Dedifferentiated amniotic fluid mesenchymal stem cell (primary cell): ENCODE measurements around the gene LRRC23.
A peak's percentile ranks its signal among the peaks of the same experiment; 100 is the strongest.

Source experiments
- DNase-seq: peaks from one replicate; pipeline ENCODE4 v3.0.0-alpha.2; 2016; ENCODE audit errors: extremely low spot score

Gene LRRC23

GRCh38 chr12:6925540-6926279, 21.1 kb downstream of the LRRC23 start:
- peak; percentile 81 for DNase-seq

- DNase-seq: peak; percentile 61
Observed at GRCh38 chr12:6927379-6928021, 22.9 kb downstream of the LRRC23 start, which contains the start of gene ATN1. Gene ATN1 (plus strand): TSS chr12:6927959. CDS start chr12:6934002, 6,043 bp downstream.

GRCh38 chr12:6928022-6928702, 23.5 kb downstream of the LRRC23 start:
- DNase-seq: no peak

GRCh38 chr12:6928703-6929407, 24.2 kb downstream of the LRRC23 start:
- no peak for DNase-seq

GRCh38 chr12:6929466-6930452, 25.1 kb downstream of the LRRC23 start:
- DNase-seq: no peak

- DNase-seq: no peak
Observed at GRCh38 chr12:6932766-6933165, 28.1 kb downstream of the LRRC23 start.

- no peak for DNase-seq
Observed at GRCh38 chr12:6934110-6934509, 29.5 kb downstream of the LRRC23 start.

GRCh38 chr12:6935371-6936193, 31.0 kb downstream of the LRRC23 start:
- DNase-seq: no peak

GRCh38 chr12:6936194-6936635, 31.6 kb downstream of the LRRC23 start:
- no peak for DNase-seq

GRCh38 chr12:6936636-6937480, 32.2 kb downstream of the LRRC23 start:
- no peak for DNase-seq

- DNase-seq: peak; percentile 89
Observed at GRCh38 chr12:6937481-6938352, 33.1 kb downstream of the LRRC23 start.

GRCh38 chr12:6938353-6939190, 34.0 kb downstream of the LRRC23 start:
- DNase-seq: no peak

- no peak for DNase-seq
Observed at GRCh38 chr12:6939191-6939540, 34.5 kb downstream of the LRRC23 start.

- DNase-seq: no peak
Observed at GRCh38 chr12:6941267-6941666, 36.6 kb downstream of the LRRC23 start.

- DNase-seq: no peak
Observed at GRCh38 chr12:6941782-6942181, 37.2 kb downstream of the LRRC23 start.

GRCh38 chr12:6942331-6942665, 37.7 kb downstream of the LRRC23 start:
- DNase-seq: no peak

GRCh38 chr12:6943389-6943721, 38.7 kb downstream of the LRRC23 start:
- DNase-seq: peak; percentile 91
